WI38 (cell line): ENCODE data around the gene LENG1.

Source experiments
- H3K4me3 ChIP-seq: 2 replicates; pipeline ENCODE4 v1.5.1; 2011; ENCODE audit warnings: low read depth, mild to moderate bottlenecking, control low read depth, low read length
- CTCF ChIP-seq: IDR thresholded peaks from 2 replicates; pipeline ENCODE4 v1.5.1; 2012; ENCODE audit warnings: low read depth, mild to moderate bottlenecking, control low read depth, low read length

LENG1 gene

GRCh38 chr19:54105796-54106195 is 53.7 kb downstream of the LENG1 start:
- no peak overlapping the region for H3K4me3 ChIP-seq
- no peak for TF ChIP-seq CTCF
